ENCODE results near the gene STAG3.
"Not testable (repeated sequence)": the region's sequence is repeated elsewhere in the genome, so short reads cannot be mapped to it uniquely, and the experiment has no call there.

The STAG3 gene

DNA sequence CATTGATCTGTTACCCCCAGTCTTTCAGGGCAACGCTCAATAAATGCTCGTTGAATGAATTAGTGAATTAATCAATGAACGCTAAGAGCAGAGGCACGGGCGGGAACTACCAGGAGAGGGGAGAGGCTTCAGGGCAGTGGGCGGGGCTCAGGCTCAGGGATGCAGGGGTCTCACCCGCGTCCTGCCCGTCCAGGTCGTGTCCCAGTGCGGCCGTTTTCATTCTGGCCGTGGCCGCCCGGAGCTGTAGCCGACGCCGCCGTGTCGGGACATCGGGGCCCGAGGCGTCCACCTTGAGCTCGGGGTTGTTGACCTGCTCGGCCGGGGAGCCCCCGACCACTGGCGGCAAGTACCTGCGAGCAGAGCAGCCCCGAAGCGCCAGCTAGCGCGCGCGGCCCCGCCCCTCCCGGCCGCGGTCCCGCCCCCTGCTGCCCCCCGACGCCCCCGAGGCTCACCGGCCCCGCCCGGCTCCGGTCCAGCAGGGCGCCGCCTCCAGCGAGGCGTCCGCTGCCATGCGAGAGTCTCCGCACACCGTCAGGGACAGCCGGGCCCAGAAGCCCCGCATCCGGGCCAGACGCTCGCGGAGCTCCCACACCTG, 6.5 kb upstream of the STAG3 start:
- H3K4me3 ChIP-seq (ENCODE audit: low read depth, low read length): peak overlapping the region; percentile 25
- DNase-seq (ENCODE audit: low read depth): no peak

DNA sequence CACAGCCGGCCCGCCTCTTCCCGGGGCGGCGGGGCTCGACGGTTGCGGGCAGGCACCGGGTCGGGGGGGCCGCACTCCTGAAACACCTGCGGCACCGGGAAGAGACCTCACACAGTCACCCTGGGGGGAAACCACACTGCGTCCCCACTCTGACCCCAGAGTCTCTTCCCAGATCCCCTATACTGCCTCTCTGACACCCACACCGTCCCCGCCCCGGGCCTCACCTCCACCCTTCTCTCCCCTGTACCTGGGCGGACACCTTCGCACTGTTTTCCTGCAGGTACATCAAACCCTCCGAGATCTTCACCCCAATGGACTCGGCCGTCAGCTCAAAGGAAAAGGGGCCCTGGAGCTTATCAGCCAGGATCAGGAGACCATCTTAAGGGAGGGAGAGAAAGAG, 5.9 kb upstream of the STAG3 start:
- no peak overlapping the region for H3K4me3 ChIP-seq (ENCODE audit: low read depth, low read length)
- no peak for DNase-seq (ENCODE audit: low read depth)

DNA sequence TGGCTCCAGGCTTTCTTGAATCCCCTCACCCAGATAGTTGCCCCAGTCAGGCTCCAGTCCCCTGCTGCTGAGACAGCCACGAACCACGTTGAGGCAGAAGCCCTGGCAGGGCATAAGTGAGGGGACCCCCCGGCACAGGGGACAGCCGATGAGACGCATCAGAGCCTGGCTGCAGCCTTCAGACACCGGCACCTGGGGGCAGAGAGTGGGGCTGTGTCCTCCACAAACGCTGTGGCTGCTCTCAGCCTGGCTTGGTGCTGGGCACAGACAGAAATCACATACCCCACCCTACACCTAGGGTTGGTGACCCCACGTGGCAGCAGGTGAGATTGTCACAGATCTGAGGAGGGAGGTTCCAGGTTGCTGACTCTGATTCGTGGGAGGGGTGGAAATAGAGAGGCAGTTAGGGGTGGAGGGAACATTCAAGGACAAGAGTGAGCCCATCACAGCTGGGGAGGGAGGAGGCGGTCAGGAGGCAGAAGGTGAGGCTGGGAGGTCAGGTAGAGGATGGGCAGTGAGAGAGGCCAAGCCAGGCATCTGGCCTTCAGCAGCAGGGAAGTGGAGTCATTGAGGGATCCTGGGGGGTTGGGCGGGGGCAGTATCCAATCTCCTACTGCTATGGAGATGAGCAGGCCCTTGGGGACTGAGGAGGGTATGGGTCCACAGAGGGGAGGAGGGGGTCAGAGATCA, 3.8 kb upstream of the STAG3 start:
- H3K4me3 ChIP-seq (ENCODE audit: low read depth, low read length): no peak overlapping the region
- no peak for DNase-seq (ENCODE audit: low read depth)

DNA sequence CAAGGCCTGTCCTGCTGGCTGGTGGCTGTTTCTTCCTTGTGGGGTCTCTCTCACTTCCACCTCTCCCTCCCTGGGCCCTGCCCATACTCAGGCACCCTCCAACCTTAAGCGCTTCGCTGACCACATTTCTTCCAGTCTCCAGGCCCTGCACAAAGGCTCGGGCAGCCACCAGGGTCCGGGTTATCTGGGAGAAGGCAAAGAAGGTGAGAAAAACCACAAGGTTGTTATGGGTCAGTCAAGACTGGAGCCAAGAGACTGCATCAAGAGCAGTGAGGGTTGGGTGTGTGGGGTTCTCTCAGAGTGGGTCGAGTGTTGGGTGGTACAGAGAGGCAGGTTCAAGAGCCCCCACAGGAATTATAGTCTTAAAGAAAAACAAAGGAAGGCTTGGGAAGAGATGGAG, 3.1 kb upstream of the STAG3 start:
- DNase-seq (ENCODE audit: low read depth): no peak
- H3K4me3 ChIP-seq (ENCODE audit: low read depth, low read length): no peak overlapping the region

DNA sequence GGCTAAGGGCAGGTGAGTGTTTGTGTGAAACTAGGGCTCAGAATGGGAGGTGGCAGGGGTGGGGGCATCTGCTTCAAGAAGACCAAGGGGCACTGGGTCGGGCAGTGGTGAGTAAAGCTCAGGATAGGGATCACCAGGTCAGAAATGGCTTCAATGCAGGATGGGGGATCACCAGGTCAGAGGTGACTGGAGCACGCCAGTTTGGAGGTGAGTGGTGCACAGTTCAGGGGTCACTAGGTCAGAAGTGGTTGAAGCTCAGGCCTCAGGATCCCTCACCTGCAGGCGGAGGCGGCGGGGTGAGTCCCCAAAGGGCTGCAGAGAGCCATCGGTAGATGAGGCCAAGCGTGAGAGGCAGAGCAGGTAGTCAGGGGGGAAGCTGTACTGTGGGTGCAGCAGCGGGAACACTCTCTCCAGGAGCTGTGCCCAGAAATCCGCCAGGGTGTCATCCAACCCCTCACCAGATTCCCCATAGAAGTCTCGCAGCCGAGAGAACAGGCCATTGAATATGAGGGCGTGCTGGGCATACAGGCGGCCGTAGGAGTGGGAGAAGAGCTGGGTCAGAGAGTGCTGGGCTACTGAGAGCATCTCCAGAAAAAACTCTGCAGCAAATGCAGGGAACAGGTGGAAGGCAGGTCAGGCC, 2.3 kb upstream of the STAG3 start:
- DNase-seq (ENCODE audit: low read depth): no peak
- H3K4me3 ChIP-seq (ENCODE audit: low read depth, low read length): no peak overlapping the region

DNA sequence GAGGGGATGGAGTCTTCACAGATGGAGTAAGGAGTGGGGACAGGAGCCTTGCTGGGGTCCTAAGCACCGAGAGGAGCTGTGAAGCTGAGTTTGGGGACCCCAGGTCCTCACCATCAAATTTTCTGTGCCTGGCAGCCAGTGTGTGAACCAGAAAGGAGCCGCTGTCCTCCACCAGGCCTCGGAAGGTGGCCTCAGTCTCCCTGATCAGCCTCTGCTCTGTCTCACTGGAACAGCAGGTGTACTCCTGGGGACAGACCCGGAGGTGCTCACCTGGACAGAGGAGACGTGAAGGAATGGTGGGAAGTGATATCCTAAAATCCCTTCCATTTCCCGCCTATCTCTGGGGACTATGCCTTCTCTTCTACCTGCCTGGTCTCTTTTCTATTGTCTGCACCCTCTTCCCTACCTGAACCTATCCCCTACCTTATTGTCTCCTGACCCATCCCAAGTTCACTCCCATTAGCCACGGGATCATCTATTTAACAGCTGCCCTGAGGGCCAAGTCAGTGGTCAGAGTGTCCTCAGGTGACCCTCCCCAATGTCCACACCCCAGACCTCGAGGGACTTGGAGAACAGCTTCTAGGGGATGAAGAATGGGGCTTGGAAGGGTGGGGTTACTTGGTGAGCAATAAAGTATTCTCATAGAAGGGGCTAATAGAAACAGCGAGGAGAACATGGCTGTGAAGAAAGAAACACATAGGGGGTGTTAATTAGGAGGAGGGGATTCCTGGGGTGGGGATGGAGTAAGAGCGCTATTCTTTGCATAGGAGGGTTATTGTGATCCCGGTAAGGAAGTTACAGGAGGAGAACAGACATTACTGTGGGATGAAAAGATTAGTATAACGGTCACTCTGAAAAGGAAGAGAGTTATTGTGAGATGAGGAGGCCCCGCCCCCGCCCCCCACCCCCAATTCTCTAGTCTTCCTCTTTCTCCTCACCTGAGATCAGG, 1.3 kb upstream of the STAG3 start:
- peak overlapping the region; percentile 78 for H3K4me3 ChIP-seq (ENCODE audit: low read depth, low read length)
- no peak for DNase-seq (ENCODE audit: low read depth)

DNA sequence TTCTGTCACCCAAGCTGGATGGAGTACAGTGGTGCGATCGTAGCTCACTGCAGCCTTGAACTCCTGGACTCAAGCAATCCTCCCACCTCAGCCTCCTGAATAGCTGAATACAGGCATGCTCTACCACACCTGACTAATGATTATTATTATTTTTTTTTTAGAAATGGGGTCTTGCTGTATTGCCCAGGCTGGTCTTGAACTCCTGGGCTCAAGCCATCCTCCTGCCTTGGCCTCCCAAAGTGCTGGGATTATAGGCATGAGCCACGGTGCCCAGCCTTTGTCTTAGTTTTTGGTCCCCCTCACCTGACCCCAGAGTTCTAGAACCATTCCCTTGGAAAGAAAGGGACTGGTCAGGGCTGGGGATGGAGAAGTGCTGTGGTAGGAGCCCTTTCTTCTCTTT, 2.4 kb downstream of the STAG3 start:
- DNase-seq (ENCODE audit: low read depth): not testable (repeated sequence)

DNA sequence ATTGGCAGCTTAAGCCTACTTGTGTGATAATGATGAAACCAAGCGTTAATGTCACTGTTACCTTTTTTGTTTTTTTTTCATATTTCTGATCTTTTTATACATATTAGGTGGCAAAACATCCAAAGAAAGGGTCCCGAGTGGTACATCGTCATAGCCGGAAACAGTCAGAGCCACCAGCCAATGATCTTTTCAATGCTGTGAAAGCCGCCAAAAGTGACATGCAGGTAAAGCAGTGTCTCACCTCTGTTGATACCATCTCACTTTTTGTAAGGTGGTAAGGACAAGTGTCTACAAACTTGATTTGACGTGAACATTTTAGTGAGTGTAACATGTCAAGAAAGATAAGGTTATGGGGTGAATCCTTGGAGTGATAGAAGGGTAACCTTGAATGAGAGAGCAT, 4.9 kb downstream of the STAG3 start:
- not testable (repeated sequence) for H3K4me3 ChIP-seq (ENCODE audit: low read depth, low read length)

More for the DNA sequence above, 2.4 kb downstream of the STAG3 start:
- H3K4me3 ChIP-seq (ENCODE audit: low read depth, low read length): not testable (repeated sequence)

DNA sequence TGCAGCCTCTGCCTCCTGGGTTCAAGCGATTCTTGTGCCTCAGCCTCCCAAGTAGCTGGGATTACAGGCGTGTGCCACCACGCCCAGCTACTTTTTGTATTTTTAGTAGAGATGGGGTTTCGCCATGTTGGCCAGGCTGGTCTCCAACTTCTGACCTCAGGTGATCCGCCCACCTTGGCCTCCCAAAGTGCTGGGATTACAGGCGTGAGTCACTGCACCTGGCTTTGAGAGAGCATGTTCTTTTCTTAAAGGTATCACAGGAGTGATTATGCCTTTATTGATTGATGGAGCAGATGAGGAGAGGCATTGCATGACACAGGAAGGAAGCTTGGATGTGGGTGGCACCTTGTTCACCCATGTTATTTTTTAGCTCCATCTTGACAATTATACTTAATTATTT, 5.4 kb downstream of the STAG3 start:
- not testable (repeated sequence) for DNase-seq (ENCODE audit: low read depth); H3K4me3 ChIP-seq (ENCODE audit: low read depth, low read length)

More for the DNA sequence above, 4.9 kb downstream of the STAG3 start:
- DNase-seq (ENCODE audit: low read depth): not testable (repeated sequence)

DNA sequence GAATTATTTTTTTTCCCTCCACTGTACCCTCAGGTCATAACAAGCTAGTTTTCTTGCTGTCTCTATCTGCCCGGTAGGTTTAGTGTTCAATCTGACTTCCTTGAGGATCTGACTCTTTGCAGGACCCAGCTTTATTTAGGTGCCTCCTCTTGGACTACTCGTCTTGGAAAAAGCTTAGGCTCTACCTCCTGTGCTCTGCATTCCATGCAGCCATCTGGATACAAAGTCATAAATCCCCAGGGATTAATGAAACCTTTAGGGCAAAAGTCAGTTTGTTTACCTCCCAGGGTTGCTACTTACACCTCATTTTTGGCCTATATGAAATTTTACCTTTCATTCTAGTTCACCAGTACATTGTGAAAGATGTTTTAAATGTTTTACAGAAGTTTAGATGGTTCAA, 8.0 kb downstream of the STAG3 start:
- no peak for DNase-seq (ENCODE audit: low read depth)
- no peak overlapping the region for H3K4me3 ChIP-seq (ENCODE audit: low read depth, low read length)

DNA sequence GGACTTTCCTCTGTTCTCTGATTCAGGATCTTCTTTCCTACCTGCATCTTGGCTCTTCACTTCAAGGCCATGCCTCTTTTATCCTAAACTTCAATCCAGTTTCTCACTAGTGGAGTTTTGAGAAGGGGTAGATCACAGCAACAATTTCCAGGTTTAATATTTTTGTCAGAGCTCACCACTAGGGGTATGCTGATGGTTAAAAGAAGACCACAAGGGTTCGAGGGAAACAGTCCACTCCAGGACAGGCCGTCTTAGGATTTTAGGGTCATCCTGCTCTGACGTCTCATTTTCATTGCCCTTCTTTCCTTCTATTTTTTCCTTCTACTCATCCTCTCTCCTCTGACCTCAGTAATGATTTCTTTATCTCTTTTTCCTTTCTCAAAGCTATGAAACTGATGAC, 11.3 kb downstream of the STAG3 start:
- no peak overlapping the region for H3K4me3 ChIP-seq (ENCODE audit: low read depth, low read length)
- no peak for DNase-seq (ENCODE audit: low read depth)

DNA sequence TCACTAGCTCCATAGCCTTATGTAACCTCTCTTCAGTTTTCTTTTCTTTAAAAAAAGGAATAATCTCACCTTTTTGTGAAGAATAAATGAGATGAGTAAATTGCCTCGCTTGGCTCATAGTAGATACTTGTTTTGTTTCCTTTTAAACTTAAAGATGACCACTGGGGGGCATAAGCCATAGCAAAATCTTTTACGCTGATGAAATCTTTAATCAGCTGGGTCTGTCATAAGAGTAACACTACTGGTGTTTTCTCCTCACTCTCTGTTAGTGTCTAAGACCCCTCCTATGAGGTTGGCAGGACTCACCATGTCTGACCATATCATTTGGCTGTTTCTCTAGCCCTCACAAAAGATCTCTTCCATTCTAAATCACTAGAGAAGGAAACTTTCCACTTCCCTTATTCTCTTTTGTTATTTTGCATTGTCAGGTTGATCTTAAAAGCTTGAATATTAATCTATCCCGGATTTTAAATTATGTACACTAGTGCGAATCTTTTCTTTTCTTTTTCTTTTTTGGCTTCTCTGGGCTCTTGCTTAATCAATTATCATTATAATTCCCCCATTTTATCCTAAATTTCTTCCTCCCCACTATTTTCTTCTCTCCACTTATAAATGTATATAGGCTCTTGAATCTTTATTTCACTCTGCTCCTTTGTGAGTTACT, 12.5 kb downstream of the STAG3 start:
- no peak for DNase-seq (ENCODE audit: low read depth)
- H3K4me3 ChIP-seq (ENCODE audit: low read depth, low read length): no peak overlapping the region

DNA sequence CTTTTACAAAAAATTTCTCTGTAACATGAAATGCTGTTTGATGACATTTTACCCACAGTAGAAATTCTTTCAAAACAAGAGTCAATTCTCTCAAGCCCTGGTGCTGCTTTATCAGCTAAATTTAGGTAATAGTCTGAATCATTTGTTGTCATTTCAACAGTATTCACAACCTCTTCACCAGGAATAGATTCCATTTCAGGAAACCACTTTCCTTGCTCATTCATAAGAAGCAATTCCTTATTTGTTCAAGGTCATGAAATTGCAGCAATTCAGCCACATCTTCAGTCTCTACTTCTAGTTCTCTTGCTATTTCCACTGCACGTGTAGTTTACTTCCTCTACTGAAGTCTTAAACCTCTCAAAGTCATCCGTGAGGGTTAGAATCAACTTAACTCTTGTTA, 14.1 kb downstream of the STAG3 start:
- no peak for DNase-seq (ENCODE audit: low read depth)
- H3K4me3 ChIP-seq (ENCODE audit: low read depth, low read length): no peak overlapping the region

DNA sequence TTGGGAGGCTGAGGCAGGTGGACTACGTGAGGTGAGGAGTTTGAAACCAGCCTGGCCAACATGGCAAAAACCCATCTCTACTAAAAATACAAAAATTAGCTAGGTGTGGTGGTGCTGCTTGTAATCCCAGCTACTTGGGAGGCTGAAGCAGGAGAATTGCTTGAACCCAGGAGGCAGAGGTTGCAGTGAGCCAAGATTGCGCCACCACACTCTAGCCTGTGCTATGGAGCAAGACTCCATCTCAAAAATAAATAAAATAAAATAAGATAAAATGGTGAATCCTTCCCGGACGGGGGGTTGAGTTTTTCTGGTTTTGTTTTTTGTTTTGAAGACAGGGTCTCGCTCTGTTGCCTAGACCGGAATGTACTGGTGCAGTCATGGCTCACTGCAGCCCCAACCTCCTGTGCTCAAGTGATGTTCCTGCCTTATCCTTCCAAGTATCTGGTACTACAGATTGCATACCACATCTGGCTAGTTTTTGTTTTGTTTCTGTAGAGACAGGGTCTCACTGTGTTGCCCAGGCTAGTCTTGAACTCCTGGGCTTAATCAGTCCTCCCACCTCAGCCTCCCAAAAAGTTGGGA, 14.7 kb downstream of the STAG3 start:
- not testable (repeated sequence) for DNase-seq (ENCODE audit: low read depth)

DNA sequence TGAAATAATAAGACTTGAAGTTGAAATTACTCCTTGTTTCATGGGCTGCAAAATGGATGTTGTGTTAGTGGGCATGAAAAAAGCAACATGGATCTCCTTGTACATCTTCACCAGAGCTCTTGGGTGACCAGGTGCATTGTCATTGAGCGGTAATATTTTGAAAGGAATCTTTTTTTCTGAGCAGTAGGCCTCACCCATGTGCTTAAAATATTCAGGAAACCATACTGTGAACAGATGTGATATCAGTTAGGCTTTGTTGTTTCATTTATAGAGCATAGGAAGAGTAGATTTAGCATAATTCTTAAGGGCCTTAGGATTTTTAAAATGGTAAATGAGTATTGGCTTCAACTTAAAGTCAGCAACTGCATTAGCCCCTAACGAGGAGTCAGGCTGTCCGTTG, 15.3 kb downstream of the STAG3 start:
- no peak for DNase-seq (ENCODE audit: low read depth)
- H3K4me3 ChIP-seq (ENCODE audit: low read depth, low read length): no peak overlapping the region

More for the DNA sequence above, 14.7 kb downstream of the STAG3 start:
- not testable (repeated sequence) for H3K4me3 ChIP-seq (ENCODE audit: low read depth, low read length)

DNA sequence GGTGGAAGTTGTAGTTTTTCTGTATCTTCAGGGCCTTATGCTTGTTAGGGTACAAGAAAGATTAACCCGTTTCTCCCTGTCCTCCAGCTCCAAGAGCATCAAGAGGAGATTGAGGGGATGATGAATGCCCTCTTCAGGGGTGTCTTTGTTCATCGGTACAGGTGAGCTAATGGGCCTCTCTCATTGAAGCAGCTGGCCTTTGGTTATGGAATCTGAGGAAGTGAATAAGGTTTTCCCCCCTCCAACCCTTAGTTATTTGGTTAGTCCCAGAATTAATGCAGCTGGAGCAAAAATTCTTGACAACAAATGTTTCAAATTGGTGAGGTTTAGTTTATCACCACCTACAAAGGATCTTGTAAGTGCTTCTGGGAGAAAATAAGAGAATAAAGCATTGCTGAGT, 17.5 kb downstream of the STAG3 start:
- no peak for DNase-seq (ENCODE audit: low read depth)
- no peak overlapping the region for H3K4me3 ChIP-seq (ENCODE audit: low read depth, low read length)

DNA sequence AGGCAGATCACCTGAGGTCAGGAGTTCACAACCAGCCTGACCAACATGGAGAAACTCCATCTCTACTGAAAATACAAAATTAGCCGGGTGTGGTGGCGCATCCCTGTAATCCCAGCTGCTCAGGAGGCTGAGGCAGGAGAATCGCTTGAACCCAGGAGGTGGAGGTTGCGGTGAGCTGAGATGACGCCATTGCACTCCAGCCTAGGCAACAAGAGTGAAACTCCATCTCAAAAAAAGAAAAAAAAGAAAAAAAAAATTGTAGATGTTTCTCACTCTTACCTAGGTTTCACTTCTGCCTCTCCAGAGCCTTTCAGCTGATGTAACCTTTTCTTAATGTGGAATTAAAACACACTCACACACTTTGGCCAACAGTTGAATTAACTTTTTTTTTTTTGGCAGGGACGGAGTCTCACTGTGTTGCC, 18.2 kb downstream of the STAG3 start:
- not testable (repeated sequence) for H3K4me3 ChIP-seq (ENCODE audit: low read depth, low read length); DNase-seq (ENCODE audit: low read depth)

DNA sequence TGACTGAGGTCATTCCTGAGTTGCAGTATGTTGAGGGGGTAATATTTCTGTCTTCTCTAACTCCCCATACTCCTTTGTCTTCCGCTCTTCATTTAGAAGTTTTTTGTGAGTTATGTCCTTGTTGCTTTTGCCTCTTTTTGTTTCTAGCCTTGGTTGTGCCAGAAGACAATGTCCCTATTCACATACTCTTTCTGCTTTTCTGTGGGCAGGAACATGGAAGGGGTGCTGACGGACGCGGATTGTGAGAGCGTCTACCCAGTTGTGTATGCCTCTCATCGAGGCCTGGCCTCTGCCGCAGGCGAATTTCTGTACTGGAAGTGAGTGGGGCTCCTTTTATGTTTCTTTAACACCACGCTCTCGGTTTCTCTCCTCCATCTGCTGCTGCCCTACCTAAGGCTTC, 20.5 kb downstream of the STAG3 start:
- no peak for DNase-seq (ENCODE audit: low read depth)
- H3K4me3 ChIP-seq (ENCODE audit: low read depth, low read length): no peak overlapping the region

DNA sequence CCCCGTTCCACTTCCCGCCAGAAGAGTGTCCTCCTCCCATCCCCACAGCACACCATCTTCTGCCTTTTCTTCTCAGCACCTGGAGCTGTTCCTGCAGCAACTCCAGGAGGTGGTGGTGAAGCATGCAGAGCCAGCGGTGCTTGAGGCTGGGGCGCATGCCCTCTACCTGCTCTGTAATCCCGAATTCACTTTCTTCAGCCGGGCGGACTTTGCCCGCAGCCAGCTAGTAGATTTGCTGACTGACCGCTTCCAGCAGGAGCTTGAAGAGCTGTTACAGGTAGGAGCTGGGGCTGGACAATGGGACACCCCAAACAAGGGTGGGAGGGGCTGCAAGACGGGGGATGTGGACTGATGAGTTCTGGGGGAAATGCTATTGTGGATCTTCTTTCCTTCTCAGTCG, 23.0 kb downstream of the STAG3 start:
- no peak overlapping the region for H3K4me3 ChIP-seq (ENCODE audit: low read depth, low read length)
- DNase-seq (ENCODE audit: low read depth): no peak

Measured in skeletal muscle cell (primary cell).